Neural progenitor cell (in vitro differentiated cells): ENCODE measurements around the gene ADGRG1. TPM values are rescaled to one million over a fixed set of nuclear protein-coding genes. Genes with fewer than 3 reads are reported as not detected.

Experiments used
- DNase-seq: peaks from one replicate; pipeline ENCODE4 v3.0.0-alpha.2; 2016; ENCODE audit warnings: low spot score
- H2AFZ ChIP-seq: fragments of 200-600 bp; sonication (generic); replicated peaks from 2 replicates; pipeline ENCODE4 v1.6.1; 2016; ENCODE audit warnings: antibody characterized with exemption
- H3F3A ChIP-seq: fragments of 200-600 bp; sonication (generic); 2 replicates; pipeline ENCODE4 v1.6.1; 2016; ENCODE audit warnings: antibody characterized with exemption, low read depth
- H3K27ac ChIP-seq: fragments of 200-600 bp; sonication (generic); 2 replicates; pipeline ENCODE4 v1.5.1; 2016; ENCODE audit warnings: mild to moderate bottlenecking
- H3K27me3 ChIP-seq: fragments of 200-600 bp; sonication (generic); 2 replicates; pipeline ENCODE4 v1.6.1; 2016; ENCODE audit warnings: mild to moderate bottlenecking, moderate library complexity
- H3K36me3 ChIP-seq: fragments of 200-600 bp; sonication (generic); 2 replicates; pipeline ENCODE4 v1.5.1; 2016
- H3K4me1 ChIP-seq: fragments of 200-600 bp; sonication (generic); 2 replicates; pipeline ENCODE4 v1.6.1; 2016; ENCODE audit warnings: mixed run types
- H3K4me2 ChIP-seq: fragments of 200-600 bp; sonication (generic); 2 replicates; pipeline ENCODE4 v1.6.1; 2016
- H3K4me3 ChIP-seq: fragments of 200-600 bp; sonication (generic); 2 replicates; pipeline ENCODE4 v1.5.1; 2016
- H3K79me2 ChIP-seq: fragments of 200-600 bp; sonication (generic); 2 replicates; pipeline ENCODE4 v1.6.1; 2016; ENCODE audit warnings: low read depth
- H3K9ac ChIP-seq: fragments of 200-600 bp; sonication (generic); 2 replicates; pipeline ENCODE4 v1.6.1; 2016
- H3K9me3 ChIP-seq: fragments of 200-600 bp; sonication (generic); 2 replicates; pipeline ENCODE4 v1.5.1; 2016; ENCODE audit warnings: low read depth
- H4K20me1 ChIP-seq: fragments of 200-600 bp; sonication (generic); 2 replicates; pipeline ENCODE4 v1.6.1; 2016; ENCODE audit warnings: low read depth
- H3K27ac Mint-ChIP-seq: 3 replicates; pipeline ENCODE4 v1.8.0; 2021; ENCODE audit warnings: mixed read lengths
- H3K27me3 Mint-ChIP-seq: 2 replicates; pipeline ENCODE4 v1.8.0; 2022; ENCODE audit warnings: low read depth, mild to moderate bottlenecking, inconsistent platforms, moderate library complexity, mixed read lengths; ENCODE audit not compliant: insufficient read depth
- H3K36me3 Mint-ChIP-seq: 3 replicates; pipeline ENCODE4 v1.8.0; 2021; ENCODE audit warnings: mixed read lengths
- H3K4me1 Mint-ChIP-seq: 3 replicates; pipeline ENCODE4 v1.8.0; 2021; ENCODE audit warnings: mixed read lengths
- H3K4me3 Mint-ChIP-seq: 3 replicates; pipeline ENCODE4 v1.8.0; 2021; ENCODE audit warnings: mild to moderate bottlenecking, moderate library complexity, mixed read lengths
- H3K9me3 Mint-ChIP-seq: 3 replicates; pipeline ENCODE4 v1.8.0; 2020; ENCODE audit warnings: mixed read lengths
- EZH2 ChIP-seq: fragments of 200-600 bp; sonication (generic); IDR thresholded peaks from 2 replicates; pipeline ENCODE4 v1.6.1; 2017; ENCODE audit warnings: antibody characterized with exemption, mild to moderate bottlenecking, moderate library complexity
- EZH2phosphoT487 ChIP-seq: fragments of 200-600 bp; sonication (generic); IDR thresholded peaks from 2 replicates; pipeline ENCODE4 v1.6.1; 2017; ENCODE audit warnings: antibody characterized with exemption
- total RNA-seq: library from RNA; depleted of rRNA; stranded (reverse); fragments of >200 nt; gene quantifications from 2 replicates; pipeline ENCODE4 v1.2.3, GENCODE V29; 2015; ENCODE audit warnings: low replicate concordance
- TF ChIP-seq, protein P1 (sequence below): fragments of 200-600 bp; sonication (generic); IDR thresholded peaks from 2 replicates; pipeline ENCODE4 v1.5.1; 2017; ENCODE audit warnings: antibody characterized with exemption, mild to moderate bottlenecking

ADGRG1 gene
- total RNA-seq, 1 donor from 2014 or later, result 8.0 TPM

DNA sequence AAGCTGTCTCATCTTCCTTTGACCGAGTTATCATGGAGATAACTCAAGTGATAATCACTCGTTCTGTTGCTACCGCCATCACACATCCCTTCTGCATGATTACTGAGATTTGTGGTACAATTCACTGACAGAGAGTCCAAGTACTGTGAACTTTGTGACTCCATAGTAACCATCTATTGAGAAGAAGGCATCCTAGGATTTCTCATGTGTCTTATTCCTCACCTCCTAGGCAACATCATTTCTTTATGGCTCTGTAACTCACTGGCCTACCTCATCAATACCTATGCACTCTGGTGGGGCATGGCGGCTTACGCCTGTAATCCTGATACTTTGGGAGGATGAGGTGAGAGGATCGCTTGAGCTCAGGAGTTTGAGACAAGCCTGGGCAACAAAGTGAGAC is 85.6 kb downstream of the ADGRG1 start:
- Histone ChIP-seq H3K4me2 (no peak overlapping the region), H3K9ac (no peak overlapping the region), H3K9me3 (no peaks in the 10 kb centered on the region), H3K27me3 (no peaks in the 10 kb centered on the region), H4K20me1 (no peaks in the 10 kb centered on the region), H3K27ac (no peak overlapping the region), H3K79me2 (no peaks in the 10 kb centered on the region), H2AFZ (no peak overlapping the region), H3K4me1 (no peaks in the 10 kb centered on the region), H3K36me3 (no peaks in the 10 kb centered on the region), H3K4me3 (no peak overlapping the region), H3F3A (no peaks in the 10 kb centered on the region)
- no peak overlapping the region for H3K27ac Mint-ChIP-seq
- H3K9me3 Mint-ChIP-seq, result no peaks in the 10 kb centered on the region
- H3K27me3 Mint-ChIP-seq, result peaks cover 7% of the 10 kb centered on the region
- DNase-seq, result no peak
- no peaks in the 10 kb centered on the region for H3K36me3 Mint-ChIP-seq
- H3K4me3 Mint-ChIP-seq, result no peak overlapping the region
- H3K4me1 Mint-ChIP-seq, result no peaks in the 10 kb centered on the region
- TF ChIP-seq, protein P1, sequence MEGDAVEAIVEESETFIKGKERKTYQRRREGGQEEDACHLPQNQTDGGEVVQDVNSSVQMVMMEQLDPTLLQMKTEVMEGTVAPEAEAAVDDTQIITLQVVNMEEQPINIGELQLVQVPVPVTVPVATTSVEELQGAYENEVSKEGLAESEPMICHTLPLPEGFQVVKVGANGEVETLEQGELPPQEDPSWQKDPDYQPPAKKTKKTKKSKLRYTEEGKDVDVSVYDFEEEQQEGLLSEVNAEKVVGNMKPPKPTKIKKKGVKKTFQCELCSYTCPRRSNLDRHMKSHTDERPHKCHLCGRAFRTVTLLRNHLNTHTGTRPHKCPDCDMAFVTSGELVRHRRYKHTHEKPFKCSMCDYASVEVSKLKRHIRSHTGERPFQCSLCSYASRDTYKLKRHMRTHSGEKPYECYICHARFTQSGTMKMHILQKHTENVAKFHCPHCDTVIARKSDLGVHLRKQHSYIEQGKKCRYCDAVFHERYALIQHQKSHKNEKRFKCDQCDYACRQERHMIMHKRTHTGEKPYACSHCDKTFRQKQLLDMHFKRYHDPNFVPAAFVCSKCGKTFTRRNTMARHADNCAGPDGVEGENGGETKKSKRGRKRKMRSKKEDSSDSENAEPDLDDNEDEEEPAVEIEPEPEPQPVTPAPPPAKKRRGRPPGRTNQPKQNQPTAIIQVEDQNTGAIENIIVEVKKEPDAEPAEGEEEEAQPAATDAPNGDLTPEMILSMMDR, result no peak
- TF ChIP-seq EZH2, result no peak
- TF ChIP-seq EZH2phosphoT487, result no peak

Other genes with a start within 250 kb of the ADGRG1 start
- not detected in 2 replicates for gene CCL17, start 223.9 kb upstream of the ADGRG1 start, total RNA-seq
- 89.2 and 95.9 TPM in 2 replicates for gene CIAPIN1, start 181.2 kb upstream of the ADGRG1 start, total RNA-seq
- gene COQ9, start 181.2 kb upstream of the ADGRG1 start, total RNA-seq, result 20.2 and 20.3 TPM in 2 replicates
- gene POLR2C, start 166.0 kb upstream of the ADGRG1 start, total RNA-seq, result 58.4 and 97.4 TPM in 2 replicates
- 10.5 and 27.4 TPM in 2 replicates for gene DOK4, start 142.1 kb upstream of the ADGRG1 start, total RNA-seq
- gene CCDC102A, start 92.1 kb upstream of the ADGRG1 start, total RNA-seq, result 3.9 and 12.8 TPM in 2 replicates
- 2.2 and 3.1 TPM in 2 replicates for gene ADGRG5, start 86.0 kb upstream of the ADGRG1 start, total RNA-seq
- gene ADGRG3, start 39.7 kb downstream of the ADGRG1 start, total RNA-seq, result not detected in 2 replicates
- 0.41 and 0.84 TPM in 2 replicates for gene DRC7, start 66.2 kb downstream of the ADGRG1 start, total RNA-seq
- 33.5 and 48.2 TPM in 2 replicates for gene KATNB1, start 107.1 kb downstream of the ADGRG1 start, total RNA-seq
- 0.28 and 1.6 TPM in 2 replicates for gene KIFC3, start 173.9 kb downstream of the ADGRG1 start, total RNA-seq